ENCODE measurements around the gene RRAD.
"Not testable (repeated sequence)": the region's sequence is repeated elsewhere in the genome, so short reads cannot be mapped to it uniquely, and the experiment has no call there.

Gene RRAD

DNA sequence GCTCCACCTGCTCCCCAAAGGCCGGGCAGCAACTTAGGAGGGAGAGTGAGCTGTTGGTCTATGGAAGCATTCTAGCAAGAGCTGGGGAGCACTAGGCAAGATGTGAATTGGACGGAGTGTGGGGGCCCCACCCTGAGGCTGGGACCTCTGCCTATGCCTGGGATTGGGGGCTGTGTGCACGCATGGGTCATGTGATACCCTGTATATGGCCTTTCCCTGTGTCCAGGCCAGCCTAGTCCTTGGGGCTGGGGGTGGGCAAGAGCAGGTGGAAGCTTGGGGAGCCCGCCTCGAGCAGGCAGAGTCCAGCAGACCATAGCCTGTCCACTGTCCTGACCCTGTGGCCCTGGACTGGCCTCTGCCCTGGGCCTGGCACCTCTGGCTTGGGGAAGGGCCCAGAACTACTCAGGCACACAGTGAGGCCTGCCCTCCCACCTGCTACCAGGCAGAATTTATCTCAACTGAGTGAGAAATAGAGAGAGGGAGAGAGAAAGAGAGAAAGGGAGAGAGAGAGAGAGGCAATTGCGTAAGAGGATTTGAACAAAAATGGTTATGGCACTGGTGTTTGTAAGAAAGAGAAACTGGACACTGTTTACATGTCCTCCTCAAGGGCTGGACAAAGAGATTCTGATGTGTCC, 25.9 kb downstream of the RRAD start:
- DNase-seq = no peak

DNA sequence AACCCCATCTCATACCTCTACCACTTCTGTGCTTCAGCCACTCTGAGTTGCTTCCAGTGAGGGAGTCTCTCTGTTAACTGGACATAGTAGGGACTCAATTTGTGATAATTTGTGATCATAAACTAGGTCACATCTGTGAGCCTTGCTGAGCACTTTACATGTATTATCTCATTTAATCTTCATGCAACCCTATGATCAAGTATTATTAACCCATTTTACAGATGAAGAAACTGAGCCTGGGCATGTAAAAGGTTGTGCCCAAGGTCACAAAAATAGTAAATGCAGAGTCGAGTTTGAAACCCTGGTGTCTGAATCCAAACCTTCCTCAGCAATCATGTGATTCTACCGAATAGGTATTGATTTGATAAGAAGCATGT, 26.4 kb downstream of the RRAD start:
- DNase-seq = no peak

DNA sequence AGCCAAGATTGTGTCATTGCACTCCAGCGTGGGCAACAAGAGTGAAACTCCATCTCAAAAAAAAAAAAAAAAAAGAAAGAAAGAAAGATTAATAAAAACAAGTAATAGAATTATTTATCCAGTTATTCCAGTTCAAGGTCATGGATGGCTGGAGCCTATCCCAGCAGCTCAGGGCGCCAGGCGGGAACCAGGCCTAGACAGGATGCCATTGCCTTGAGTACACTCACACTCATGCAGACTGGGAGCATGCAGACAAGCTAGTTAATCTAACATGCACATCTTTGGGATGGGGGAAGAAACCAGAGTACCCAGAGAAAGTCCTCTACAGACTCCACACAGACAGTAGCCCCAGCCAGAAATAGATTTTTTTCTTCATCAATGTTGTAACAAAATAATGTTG, 27.1 kb downstream of the RRAD start:
- DNase-seq = no peak

DNA sequence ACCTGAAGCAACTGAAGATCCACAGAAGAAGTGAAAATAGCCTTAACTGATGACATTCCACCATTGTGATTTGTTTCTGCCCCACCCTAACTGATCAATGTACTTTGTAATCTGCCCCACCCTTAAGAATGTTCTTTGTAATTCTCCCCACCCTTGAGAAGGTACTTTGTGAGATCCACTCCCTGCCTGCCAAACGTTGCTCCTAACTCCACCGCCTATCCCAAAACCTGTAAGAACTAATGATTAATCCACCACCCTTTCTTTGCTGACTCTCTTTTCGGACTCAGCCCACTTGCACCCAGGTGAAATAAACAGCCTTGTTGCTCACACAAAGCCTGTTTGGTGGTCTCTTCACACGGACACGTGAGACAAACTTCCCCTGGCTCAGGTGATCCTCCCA, 28.7 kb downstream of the RRAD start:
- DNase-seq = not testable (repeated sequence)

DNA sequence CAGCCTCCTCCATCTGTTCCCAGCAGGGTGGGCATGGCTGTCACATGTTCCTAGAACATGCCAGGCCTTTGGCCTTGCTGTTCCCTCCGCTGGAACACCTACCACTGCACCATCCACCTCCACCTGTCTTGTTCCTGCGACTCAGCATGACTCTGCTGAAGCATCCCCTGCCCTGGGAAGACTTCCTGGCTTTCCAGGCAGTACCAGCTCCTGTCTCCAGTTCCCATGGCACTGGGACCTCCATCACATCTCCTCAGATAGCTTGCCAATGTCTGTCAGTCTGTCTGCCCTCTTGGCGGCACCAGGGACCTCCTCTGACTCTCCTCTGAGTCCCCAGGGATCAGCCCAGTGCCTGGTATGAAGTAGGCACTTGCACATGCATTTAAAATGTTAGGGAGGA, 29.3 kb downstream of the RRAD start:
- no peak for DNase-seq

DNA sequence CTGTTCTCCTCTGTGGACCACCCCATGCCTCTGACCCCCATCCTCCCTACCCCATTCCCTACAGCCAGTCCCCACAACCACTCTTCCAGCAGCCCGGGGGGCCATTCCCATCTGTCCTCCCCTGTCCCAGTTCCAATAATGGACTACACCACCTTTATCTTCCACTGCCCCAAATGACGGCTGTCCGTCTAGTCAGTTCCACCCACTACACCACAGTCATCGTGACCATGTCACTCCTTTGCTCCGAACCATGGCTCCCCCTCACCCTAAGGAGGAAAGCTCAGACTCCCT, 29.7 kb downstream of the RRAD start:
- no peak for DNase-seq

DNA sequence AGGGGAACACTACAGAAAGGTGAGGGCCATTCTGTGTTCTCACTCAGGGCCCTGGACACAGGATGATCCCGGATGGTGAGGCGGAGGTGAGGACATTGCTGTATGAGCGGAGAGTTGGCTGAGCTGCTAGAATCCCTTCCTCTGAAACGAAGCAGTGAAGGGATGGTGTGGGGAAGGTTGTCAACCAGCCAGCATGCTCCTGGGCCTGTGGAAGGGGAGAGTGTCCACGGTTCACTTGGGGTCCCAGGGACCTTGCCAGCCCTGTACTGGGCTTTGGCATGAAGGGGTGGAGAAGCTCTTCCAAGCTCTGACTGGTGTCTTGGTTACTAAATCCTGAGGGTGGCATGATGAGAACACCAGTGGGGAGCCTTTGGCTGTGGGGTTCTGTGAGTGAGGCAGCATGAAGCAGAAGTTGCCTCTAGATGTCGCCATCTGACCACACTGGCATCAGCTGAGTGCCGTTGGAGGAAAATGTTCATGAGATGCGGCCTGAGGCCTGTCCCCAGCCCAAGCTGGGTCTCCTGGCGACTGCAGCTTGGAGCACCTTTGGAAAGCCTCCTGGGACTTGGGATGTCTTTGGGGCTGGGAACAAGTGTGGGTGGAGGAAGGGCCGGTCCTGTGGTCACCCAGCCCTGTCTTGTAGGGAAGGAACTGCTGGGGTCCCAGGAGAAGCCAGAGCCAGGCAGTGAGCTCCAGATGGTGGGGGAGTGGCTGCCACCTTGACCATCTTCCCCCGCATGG, 30.2 kb downstream of the RRAD start:
- DNase-seq = no peak

DNA sequence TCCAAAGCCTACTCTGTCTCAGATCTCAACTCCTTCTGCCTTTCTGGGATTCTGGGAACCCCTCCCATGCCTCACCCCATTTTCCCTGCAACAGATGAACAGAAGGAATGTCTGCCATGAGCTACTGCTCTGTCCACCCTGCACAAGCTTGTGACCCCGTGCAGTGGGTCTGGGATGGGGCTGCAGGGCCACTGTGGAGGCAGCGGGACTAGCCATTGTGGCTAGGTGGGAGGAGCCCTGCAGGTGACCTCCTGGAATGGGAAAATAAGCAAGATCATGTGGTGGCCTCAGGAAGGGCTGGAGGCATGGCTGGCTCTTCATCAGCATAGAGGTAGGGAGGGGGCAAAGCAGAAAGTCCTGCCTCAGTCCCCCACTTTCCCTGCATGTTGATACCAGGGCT, 31.3 kb downstream of the RRAD start:
- no peak for DNase-seq

DNA sequence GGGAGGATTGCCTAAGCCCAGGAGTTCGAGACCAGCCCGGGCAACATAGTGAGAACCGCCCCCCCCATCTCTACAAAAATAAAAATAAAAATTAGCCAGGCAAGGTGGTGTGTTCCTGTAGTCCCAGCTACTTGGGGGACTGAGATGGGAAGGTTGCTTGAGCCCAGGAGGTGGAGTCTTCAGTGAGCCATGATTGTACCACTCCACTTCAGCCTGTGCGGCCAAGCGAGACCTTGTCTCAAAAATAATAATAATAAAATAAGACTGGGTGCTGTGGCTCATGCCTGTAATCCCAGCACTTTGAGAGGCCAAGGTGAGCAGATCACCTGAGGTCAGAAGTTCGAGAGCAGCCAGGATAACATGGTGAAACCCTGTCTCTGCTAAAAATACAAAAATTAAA, 33.5 kb downstream of the RRAD start:
- DNase-seq = no peak

DNA sequence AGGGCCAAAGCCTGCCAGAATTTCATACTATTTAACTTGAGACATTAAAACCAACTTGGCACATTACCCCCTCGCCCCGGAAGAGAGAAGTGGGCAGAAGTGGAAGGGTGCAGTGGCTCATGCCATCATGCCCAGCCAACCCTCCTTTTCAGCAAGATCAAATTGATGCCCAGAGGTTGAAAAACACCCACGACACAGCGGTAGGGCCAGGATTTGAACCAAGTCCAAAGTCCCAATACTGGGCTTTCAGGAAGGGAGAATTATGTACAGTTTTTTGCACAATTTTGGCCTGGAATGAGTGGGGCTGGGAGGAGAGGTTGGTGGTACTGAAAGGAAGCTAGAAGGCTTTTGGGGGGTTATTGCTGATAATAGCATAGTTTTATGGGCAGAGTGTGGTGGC, 34.0 kb downstream of the RRAD start:
- no peak for DNase-seq

DNA sequence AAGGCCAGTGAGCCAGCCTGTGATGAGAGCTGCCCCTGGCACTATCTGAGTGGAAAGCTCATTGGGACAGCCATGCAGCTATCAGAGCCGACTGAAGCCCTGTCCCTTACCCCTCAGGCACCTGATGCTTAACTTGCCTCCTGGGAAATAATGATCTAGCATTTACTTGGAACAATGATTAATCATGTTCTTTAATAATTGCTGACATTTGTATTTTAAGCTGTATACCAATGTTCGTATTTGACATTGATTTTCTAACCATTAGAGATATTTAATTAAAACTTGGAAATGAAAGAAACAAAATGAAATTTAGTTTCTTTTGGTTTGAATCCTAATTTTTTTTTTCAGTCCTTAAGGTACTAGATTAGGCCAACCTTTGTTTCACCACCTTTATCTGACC, 34.5 kb downstream of the RRAD start:
- no peak for DNase-seq

DNA sequence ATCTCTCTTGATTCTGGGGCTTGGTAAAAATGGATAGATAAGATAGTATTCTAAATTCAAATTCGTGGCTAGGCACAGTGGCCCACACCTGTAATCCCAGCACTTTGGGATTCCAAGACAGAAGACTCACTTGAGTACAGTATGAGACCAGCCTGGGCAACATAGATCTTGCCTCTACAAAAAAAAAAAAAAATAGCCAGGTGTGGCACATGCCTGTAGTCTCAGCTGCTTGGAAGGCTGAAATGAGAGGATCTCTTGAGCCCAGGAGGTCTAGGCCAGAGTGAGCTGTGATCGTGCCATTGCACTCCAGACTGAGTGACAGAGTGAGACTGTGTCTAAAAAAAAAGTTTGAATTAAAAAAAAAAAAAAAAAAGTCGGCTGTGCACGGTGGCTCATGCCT, 35.7 kb downstream of the RRAD start:
- no peak for DNase-seq

DNA sequence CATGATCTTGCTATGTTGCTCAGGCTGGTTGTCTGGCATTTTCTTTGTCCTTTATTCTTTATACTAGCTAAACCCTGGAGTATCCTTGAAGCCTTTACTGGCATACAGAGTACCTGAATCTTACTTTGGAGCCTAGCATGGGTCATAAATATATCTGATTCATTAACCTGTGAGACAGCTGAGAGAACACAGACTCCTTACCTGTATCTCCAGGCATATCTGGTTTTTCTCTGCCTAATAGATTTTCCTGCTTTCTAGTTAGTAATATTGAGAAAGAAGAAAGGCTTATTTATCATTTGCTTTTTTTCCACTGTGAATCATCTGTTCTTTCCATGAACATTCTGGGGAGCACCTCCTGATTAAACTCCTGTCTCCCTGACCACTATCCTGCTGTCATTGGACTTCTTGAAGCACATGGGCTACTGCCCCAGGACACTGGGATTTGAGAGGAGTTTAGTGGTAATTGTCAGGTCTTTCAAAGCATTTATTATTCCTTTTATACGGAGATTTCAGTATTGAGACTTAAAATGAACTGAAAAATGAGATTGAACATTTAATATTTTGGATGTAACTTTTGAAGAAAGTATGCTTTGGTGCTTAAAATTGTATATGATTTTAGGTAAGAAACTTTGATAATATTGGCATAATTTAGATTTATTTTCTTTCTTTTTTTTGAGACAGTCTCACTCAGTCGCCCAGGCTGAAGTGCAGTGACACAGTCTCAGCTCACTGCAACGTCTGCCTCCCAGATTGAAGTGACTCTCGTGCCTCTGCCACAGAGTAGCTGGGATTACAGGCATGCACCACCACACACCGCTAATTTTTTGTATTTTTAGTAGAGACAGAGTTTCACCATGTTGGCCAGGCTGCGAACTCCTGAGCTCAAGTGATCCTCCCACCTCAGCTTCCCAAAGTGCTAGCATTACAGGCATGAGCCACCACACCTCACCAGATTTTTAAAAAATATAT, 36.4 kb downstream of the RRAD start:
- DNase-seq = no peak

DNA sequence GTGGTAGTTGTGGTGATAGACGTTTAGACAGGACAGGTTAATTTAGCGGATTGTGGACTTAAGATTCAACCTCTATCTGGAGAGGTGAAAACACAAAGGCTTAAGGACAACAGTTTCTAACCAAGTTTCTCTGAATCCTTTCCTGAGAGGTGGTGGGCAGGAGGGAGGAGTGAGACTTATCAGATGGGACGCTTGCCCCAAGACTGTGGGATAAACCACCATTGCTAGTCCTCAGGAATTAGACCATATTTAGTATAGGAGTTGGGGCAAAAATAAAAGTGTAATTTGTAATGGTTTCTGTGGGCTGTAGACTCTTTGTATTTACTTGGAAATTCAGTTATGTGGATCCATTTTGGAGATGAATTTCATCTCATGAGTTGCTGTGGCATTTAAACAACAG, 38.4 kb downstream of the RRAD start:
- no peak for DNase-seq

DNA sequence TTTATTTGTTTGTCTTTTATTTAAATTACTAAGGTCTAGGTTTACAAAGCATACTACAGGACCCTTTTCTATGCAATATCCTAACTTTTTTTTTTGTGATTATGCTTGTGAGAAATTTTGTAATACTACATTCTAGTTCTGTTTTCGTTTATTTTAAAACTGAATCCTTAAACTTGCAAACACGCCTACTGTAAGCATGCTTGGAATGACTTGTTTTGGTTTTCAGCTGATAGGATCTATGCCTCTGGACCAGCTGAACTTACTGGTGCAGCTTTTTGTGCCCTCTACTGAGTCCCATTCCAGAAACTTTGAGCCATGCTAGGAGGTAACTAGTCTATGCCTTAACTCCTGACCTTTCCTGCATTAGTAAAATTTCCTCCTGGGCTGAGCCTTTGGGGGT, 39.0 kb downstream of the RRAD start:
- no peak for DNase-seq

DNA sequence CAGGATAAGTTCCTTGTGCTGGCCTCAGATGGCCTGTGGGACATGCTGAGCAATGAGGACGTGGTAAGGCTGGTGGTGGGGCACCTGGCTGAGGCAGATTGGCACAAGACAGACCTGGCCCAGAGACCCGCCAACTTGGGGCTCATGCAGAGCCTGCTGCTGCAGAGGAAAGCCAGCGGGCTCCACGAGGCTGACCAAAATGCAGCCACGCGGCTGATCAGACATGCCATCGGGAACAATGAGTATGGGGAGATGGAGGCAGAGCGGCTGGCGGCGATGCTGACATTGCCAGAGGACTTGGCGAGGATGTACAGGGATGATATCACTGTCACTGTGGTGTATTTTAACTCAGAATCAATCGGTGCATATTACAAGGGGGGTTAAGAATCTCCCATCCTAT, 39.8 kb downstream of the RRAD start:
- no peak for DNase-seq

DNA sequence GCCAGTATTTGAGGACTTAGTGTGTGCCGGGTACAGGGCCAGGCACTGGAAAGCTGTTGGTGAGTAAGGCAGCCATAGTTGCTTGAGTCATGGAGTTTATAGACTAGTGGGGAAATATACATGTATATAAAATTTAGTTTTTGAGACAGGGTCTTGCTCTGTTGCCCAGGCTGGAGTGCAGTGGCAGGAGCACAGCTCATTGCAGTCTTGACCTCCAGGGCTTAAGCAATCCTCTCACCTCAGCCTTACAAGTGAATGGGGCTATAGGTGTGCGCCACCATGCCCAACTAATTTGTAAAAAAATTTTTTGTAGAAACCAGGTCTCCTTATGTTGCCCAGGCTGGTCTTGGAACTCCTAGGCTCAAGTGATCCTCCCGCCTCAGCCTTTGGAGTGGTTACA, 42.6 kb downstream of the RRAD start:
- DNase-seq = no peak

DNA sequence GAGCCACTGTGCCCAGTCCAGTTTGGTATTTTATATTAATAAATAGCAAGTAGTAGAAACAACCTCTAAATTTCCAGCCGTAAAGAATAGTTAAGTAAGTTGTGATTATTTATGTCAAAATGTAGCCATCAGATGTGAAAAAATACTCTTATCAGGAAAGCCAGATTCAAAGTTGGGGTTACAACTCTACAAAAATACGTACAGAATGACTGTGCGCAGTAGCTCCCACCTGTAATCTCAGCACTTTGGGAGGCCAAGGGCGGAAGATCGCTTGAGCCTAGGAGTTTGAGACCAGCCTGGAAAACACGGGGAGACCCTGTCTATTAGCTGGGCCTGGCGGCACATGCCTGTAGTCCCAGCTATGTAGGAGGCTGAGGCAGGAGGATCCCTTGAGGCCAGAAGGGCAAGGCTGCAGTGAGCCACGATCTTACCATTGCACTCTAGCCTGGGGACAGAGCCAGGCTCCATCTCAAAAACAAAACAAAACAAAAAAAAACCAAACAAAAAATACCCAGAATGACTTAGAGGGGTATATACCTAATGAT, 43.3 kb downstream of the RRAD start:
- no peak for DNase-seq

DNA sequence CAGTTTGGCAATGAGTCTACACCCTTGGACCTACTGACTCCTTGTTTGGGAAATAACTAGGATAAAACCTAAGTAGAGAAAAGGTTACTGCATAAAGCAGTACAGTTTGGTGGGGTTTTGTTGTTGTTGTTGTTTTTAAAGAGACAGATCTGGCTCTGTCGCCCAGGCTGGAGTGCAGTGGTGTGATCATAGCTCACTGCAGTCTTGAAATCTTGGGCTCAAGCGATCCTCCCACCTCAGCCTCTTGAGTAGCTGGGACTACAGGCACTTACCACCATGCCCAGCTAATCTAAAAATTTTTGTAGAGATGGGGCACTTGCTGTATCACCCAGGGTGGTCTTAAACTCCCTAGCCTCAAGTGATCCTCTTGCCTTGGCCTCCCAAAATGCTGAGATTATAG, 43.8 kb downstream of the RRAD start:
- DNase-seq = no peak

DNA sequence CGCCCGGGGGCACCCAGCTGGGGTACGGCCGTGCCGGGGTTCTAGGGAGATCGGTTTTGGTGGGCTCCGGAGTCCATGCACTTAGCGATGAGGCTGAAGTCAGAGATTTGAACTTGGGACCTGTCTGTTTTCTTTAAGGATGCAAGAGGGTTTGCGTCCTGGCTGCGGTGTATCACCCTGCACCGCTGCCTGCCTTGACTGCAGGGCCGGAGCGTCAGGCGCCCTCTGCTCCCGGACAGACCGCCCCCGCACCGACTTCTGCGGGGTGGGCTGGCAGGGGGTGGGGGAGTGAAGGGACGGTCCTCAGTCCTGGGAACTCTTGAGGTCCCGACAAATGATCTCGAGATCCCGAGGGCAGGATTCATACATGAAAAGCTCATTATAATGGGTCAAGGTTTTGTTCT, 44.3 kb downstream of the RRAD start:
- no peak for DNase-seq

DNA sequence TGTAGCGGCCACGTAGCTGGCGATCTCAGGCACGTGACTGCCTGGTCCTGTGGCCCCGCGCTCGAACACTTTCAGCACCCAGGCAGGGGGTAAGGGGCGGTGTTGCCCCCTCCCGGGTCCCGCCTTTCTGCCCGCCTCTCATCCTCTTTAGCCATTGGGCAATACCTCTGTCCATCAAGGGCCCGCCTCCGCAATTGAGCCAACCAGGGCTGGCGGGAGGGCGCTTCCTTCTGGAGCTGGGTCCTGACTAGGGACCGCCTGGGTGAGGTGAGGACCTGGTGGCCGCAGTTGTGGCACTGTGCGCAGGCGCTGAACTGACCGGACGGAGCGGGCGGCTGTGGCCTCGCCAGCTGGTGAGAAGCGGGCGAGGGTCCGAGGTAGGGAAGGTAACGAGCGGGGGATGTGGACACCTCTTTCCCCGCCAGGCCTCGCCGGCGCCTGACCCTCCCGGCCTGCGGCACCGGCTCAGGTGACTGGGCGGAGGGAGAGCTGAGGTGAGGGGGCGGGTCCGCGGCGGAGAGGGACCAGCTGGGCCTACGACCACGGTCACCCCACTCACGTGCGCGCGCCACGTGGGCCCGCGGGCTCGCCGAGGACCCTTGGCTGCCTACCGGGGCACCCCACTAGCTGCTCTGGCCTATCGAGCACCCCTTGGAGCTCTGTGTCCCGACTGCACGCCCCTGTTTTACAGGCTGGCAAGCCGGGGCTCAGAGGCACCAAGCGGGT, 44.9 kb downstream of the RRAD start, which contains the start of gene PDP2:
Gene PDP2 (plus strand): TSS at position 228 of the 726 bp plus-strand sequence. CDS start 3,770 bp downstream, outside the sequence.
- DNase-seq = no peak

DNA sequence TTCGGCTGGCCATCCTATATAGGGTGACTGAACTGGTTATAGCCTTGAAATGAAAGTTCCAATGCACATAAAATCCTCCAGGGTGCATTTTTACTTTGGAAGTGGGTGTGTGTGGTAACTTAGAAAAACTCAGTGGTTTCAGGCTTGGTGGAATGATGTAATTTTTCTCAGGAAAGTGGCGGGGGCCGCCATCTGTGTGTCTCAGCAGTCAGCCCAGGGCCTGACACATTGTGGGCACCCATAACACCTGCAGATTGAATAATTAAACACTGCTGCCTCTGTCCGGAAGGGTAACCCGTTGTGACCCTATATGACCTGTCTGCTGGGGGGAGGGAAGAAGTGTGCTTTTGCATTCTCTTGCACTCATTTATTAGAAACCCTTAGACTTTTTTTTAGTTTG, 47.3 kb downstream of the RRAD start:
- DNase-seq = peak; percentile 21

Measured in SIG-M5 (cell line).